LHCN-M2 (cell line): Measurements from ENCODE around the gene ICAM2. TPM values are rescaled to one million over a fixed set of nuclear protein-coding genes. Genes with fewer than 3 reads are reported as not detected.
"Not testable (repeated sequence)": the region's sequence is repeated elsewhere in the genome, so short reads cannot be mapped to it uniquely, and the experiment has no call there.

ENCODE experiments used
- DNase-seq: peaks from one replicate; pipeline ENCODE4 v3.0.0-alpha.2; 2012; ENCODE audit warnings: low read depth
- total RNA-seq: library from RNA; depleted of rRNA; stranded (reverse); fragments of >200 nt; gene quantifications from 2 replicates; pipeline ENCODE4 v1.2.3, GENCODE V29; 2014

ICAM2 gene
- total RNA-seq, 1 experiment from 2014 or later = 0.29 TPM

GRCh38 chr17:63997341-63998048 lies 22.9 kb downstream of the ICAM2 start:
- no peak for DNase-seq

DNA sequence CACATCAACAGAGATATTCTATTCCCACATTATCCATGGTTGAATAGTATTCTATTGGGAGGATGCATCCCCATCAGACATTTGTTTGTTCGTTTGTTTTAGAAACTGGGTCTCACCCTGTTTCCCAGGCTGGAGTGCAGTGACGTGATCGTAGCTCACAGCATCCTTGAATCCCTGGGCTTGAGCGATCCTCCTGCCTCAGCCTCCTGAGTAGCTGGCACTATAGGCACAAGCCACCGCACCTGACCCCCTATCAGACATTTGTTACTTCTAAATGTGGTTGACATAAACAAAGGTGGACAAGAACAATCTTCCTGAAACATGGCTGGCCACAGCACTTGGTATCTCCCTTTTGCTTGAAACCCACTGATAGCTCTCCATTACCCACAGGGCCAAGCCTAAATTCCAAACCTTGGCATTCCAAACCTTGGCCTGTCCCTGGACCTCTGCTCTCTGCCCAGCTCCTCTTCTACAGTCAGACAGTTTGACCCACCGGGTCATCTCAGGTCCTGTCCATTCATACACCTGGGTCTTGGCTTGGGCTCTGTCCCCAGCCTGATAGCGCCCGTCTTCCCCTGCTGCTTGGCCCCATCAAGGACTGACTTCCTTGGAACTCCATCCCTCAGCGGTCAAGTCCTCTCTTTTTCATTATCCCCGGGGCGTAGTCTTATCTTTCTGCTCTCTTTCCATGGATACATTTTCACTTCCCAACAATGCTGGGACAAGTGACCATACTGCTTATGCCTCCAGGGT lies 23.8 kb downstream of the ICAM2 start:
- no peak for DNase-seq

- DNase-seq = no peak
Observed at GRCh38 chr17:63995626-63996025, 24.8 kb downstream of the ICAM2 start.

GRCh38 chr17:63993368-63993985 lies 27.0 kb downstream of the ICAM2 start:
- no peak for DNase-seq

DNA sequence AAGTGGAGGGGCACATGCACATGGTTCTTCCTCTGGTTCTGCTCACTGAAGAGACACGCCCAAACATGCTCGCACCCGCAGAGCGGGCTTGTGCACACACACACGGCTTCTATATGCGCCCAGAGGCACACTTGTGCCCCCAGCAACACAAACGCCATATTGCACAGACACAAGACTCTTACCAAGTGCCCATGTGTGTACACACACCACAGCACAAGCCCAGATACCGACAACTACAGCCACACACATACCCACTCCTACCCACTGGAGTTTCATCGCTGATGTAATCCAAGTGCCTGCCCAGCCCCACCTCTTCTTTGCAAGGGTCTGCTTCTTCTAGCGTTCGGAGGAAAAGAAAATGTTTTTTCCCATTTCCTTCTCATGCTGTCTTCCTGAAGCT lies 28.8 kb downstream of the ICAM2 start:
- DNase-seq = no peak

- no peak for DNase-seq
Observed at GRCh38 chr17:63989622-63990345, 30.6 kb downstream of the ICAM2 start.

GRCh38 chr17:63988741-63989621 lies 31.5 kb downstream of the ICAM2 start:
- no peak for DNase-seq

- no peak for DNase-seq
Observed at GRCh38 chr17:63988127-63988478, 32.3 kb downstream of the ICAM2 start.

DNA sequence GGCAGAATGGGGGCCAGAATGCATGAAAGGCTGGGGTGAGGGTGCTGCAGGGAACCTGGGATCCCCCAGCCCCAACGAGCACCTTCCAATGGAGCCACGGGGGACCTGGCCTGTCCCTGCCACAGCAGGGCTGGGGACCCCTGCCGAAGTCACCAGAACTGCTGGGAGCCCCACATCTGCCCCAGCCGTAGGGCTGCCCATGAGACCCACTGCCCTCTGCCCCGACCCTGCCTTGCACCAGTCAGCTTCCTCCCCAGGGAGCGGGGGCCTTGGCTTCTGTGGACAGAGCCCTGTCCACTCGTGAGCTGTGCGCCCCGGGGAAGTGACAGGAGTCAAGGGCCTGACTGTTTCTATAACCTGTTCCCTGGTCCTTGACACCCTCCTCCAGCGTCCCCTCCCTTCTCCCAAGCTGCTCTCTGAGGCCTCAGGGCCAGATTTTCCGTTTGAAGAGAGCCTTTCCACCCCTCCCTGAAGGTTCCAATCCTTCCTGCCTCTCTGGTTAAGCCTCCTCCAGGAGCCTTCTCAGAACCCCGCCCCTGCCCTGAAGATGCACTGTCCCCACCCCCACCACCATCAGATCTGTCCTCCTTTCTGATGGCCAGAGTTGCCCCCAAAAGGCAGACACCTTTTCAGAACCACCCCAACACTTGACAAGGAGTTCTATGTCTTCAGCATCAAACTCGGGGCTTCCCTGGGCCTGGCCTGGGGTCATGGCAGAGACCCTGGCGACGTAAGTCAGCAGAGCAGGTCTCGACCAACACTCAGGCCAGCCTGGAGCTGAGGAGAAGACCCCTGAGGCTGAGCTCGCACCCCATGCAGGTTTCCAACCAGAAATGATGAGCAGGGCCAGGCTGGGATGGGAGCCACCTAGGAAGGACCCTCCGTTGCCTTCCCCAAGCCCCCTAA lies 33.0 kb downstream of the ICAM2 start:
- DNase-seq = no peak

GRCh38 chr17:63986821-63987220 lies 33.6 kb downstream of the ICAM2 start:
- DNase-seq = no peak

DNA sequence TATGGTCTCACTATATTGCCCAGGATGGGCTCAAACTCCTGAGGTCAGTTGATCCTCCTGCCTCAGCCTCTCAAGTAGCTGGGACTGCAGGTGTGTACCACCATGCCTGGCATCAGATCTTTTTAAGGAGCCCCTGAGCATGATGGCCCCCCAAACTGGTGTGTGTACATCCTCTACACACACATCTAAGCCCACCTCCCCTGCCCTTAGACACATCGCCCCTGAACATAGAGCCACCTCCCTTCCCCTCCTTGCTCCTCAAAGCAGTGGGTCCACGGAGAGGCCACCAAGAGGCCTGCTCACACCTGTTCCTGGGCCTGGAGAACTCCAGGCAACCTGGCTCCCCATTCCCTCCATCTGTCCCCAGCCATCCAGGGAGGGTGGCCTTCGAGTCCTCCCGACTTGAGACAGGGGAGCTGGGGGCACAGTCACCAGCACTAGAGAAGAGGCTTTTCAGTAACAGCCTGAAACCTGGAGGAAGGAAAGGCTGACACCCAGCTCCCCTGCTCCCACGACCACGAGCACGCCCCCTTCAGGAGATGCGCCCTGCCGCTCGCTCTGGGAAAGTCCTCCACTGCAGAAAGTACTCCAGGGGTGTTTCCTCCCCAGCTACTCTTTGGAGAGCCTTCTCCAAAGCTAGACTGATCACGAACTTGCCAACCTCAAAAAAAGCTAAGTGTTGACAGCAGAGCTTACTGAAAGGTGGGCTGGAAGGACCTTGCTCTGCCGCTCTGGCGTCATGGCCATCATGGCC lies 34.9 kb downstream of the ICAM2 start:
- DNase-seq = no peak

DNA sequence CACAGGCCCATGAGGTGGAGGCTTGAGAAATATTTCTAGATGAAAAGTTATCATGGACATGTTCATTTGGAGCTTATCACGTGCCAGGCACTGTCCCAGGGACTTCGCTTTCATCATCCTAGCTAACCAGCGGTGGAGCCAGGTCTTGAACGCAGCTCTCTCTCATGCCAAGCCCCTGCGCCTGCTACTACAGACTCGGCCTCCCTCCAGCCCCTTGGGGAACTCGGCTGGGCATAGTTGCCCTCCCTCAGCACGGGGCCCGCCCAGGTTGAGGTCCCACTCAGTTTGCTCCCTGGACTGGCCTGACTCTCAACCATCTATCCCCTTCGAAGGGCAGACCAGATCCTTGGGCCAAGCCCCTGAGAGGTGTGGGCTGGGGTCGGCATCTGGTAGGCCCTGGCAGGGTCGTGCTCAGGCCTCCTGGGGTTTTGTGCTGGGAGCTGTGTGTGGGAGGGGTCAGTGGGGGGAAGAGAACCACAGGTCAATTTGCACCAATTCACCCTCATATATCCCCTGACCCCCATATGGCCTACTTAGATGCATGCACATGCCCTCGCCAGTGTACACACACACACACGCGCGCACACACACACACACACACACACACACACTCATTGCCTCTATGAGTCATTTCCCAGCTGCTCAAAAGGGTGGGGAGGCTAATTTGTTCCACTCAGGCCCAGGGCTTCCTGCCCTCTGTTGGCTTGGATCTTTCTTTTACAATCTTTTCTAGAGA lies 35.6 kb downstream of the ICAM2 start:
- DNase-seq = peak; percentile 92

- DNase-seq = peak; percentile 68
Observed at GRCh38 chr17:63984236-63984635, 36.2 kb downstream of the ICAM2 start.

GRCh38 chr17:63983320-63983719 lies 37.1 kb downstream of the ICAM2 start:
- DNase-seq = no peak

GRCh38 chr17:63982641-63983040 lies 37.8 kb downstream of the ICAM2 start:
- DNase-seq = not testable (repeated sequence)

GRCh38 chr17:63978272-63979200 lies 41.9 kb downstream of the ICAM2 start:
- DNase-seq = no peak

- no peak for DNase-seq
Observed at GRCh38 chr17:63976702-63977101, 43.7 kb downstream of the ICAM2 start.
